Left ventricle myocardium inferior (tissue), 1 donor: ENCODE results near the gene HMHB1. TPM values are rescaled to one million over a fixed set of nuclear protein-coding genes. Genes with fewer than 3 reads are reported as not detected.
"Not testable (repeated sequence)": the region's sequence is repeated elsewhere in the genome, so short reads cannot be mapped to it uniquely, and the experiment has no call there.

Experiments used
- DNase-seq: peaks from one replicate; pipeline ENCODE4 v3.0.0-alpha.2; 2020
- H3K27ac ChIP-seq: fragments of 200-600 bp; replicated peaks from 2 replicates; pipeline ENCODE4 v1.8.0; 2021
- H3K27me3 ChIP-seq: fragments of 200-600 bp; 2 replicates; pipeline ENCODE4 v1.8.0; 2021; ENCODE audit warnings: low read depth
- H3K36me3 ChIP-seq: fragments of 200-600 bp; 2 replicates; pipeline ENCODE4 v1.8.0; 2021
- H3K4me1 ChIP-seq: fragments of 200-600 bp; 2 replicates; pipeline ENCODE4 v1.8.0; 2021
- H3K4me3 ChIP-seq: fragments of 200-600 bp; 2 replicates; pipeline ENCODE4 v1.8.0; 2021; ENCODE audit warnings: mild to moderate bottlenecking, moderate library complexity
- H3K9me3 ChIP-seq: fragments of 200-600 bp; replicated peaks from 2 replicates; pipeline ENCODE4 v1.8.0; 2021
- CTCF ChIP-seq: fragments of 200-600 bp; IDR thresholded peaks from 2 replicates; pipeline ENCODE4 v1.8.0; 2021; ENCODE audit warnings: antibody characterized with exemption, mild to moderate bottlenecking, borderline replicate concordance
- intact Hi-C: fragments of 100-400 bp; cut with micrococcal nuclease; formaldehyde crosslinking; loops from one replicate; pipeline ENCODE4 v1.11.0; 2022
- total RNA-seq: library from RNA; stranded (reverse); fragmentation: NEBNext Ultra II Directional; extraction: Animal tissue kit (Norgen Biotek cat#: 25700); gene quantifications from one replicate; pipeline ENCODE4 v1.2.1, GENCODE V29; 2021
- donor health status: DM: no; HTN: yes; CAD: no; lungs with severe emphysema.

HMHB1 gene
- total RNA-seq, 1 donor from 2014 or later = not detected

GRCh38 chr5:143805861-143806260 is 6.1 kb upstream of the HMHB1 start:
- Histone ChIP-seq H3K9me3 (no peaks in the 10 kb centered on the region), H3K4me1 (peaks cover 21% of the 10 kb centered on the region), H3K27me3 (no peaks in the 10 kb centered on the region), H3K36me3 (no peaks in the 10 kb centered on the region), H3K27ac (no peak overlapping the region), H3K4me3 (no peak overlapping the region)
- no peak for DNase-seq
- intact Hi-C loops = no loop called here
- no peak for TF ChIP-seq CTCF

- Histone ChIP-seq H3K27ac (no peak overlapping the region), H3K4me1 (peaks cover 18% of the 10 kb centered on the region), H3K36me3 (no peaks in the 10 kb centered on the region), H3K4me3 (no peak overlapping the region), H3K27me3 (no peaks in the 10 kb centered on the region), H3K9me3 (no peaks in the 10 kb centered on the region)
- intact Hi-C loops = no loop called here
- no peak for DNase-seq
- no peak for TF ChIP-seq CTCF
These were observed 5.4 kb upstream of the HMHB1 start for GRCh38 chr5:143806579-143806978.

- H3K27ac ChIP-seq = no peak overlapping the region
- no peaks in the 10 kb centered on the region for H3K9me3 ChIP-seq
- no peak overlapping the region for H3K4me3 ChIP-seq
- H3K27me3 ChIP-seq = no peaks in the 10 kb centered on the region
- intact Hi-C loops = no loop called here
- no peak for DNase-seq
- peaks cover 18% of the 10 kb centered on the region for H3K4me1 ChIP-seq
- no peak for TF ChIP-seq CTCF
- no peaks in the 10 kb centered on the region for H3K36me3 ChIP-seq
These were observed 4.6 kb upstream of the HMHB1 start for GRCh38 chr5:143807401-143807800.

- H3K9me3 ChIP-seq, H3K4me3 ChIP-seq, H3K36me3 ChIP-seq, H3K4me1 ChIP-seq, H3K27ac ChIP-seq, DNase-seq, intact Hi-C loops, H3K27me3 ChIP-seq: not testable (repeated sequence)
These were observed 4.4 kb downstream of the HMHB1 start for GRCh38 chr5:143816370-143816769.

GRCh38 chr5:143819716-143820115 is 7.8 kb downstream of the HMHB1 start:
- TF ChIP-seq CTCF = no peak
- Histone ChIP-seq H3K4me1 (peaks cover 2% of the 10 kb centered on the region), H3K9me3 (no peaks in the 10 kb centered on the region), H3K4me3 (no peak overlapping the region), H3K36me3 (no peaks in the 10 kb centered on the region), H3K27me3 (no peaks in the 10 kb centered on the region), H3K27ac (no peak overlapping the region)
- no peak for DNase-seq
- intact Hi-C loops = loop anchor here (10.0 kb wide), 2 partner anchors 805 to 895 kb away; no protein-coding TSS in a partner anchor

- H3K9me3 ChIP-seq = no peaks in the 10 kb centered on the region
- H3K4me3 ChIP-seq = no peak overlapping the region
- no peak overlapping the region for H3K27ac ChIP-seq
- no peak for DNase-seq
- peaks cover 6% of the 10 kb centered on the region for H3K4me1 ChIP-seq
- no peaks in the 10 kb centered on the region for H3K36me3 ChIP-seq
- TF ChIP-seq CTCF = no peak
- intact Hi-C loops = loop anchor here (10.0 kb wide), 2 partner anchors 806 to 896 kb away; no protein-coding TSS in a partner anchor
- no peaks in the 10 kb centered on the region for H3K27me3 ChIP-seq
These were observed 8.5 kb downstream of the HMHB1 start for GRCh38 chr5:143820451-143820850.
